Right lobe of liver (tissue), 4 donors: ENCODE results near the gene ITSN1.

Source experiments
- CTCF ChIP-seq, 4 donors: fragments of 200-600 bp in 3 of 4; fragments of 450-650 bp in 1 of 4; IDR thresholded peaks; one replicate each; pipeline versions ENCODE4 v1.5.1 to v1.8.0; 2016 to 2022; ENCODE audit warnings: antibody characterized with exemption in 4 of 4, mild to moderate bottlenecking in 2 of 4
- POLR2A ChIP-seq: fragments of 450-650 bp; IDR thresholded peaks from one replicate; pipeline ENCODE4 v1.6.1; 2017; ENCODE audit warnings: antibody characterized with exemption, mild to moderate bottlenecking
- donor health status: DM: no; HTN: no; CAD: no.
- donor health status: DM: no; HTN: no; CAD: no.
- donor health status: DM: no; HTN: yes; CAD: no.

- TF ChIP-seq POLR2A (no peak), CTCF (IDR thresholded peaks at IDR 0.05) (no peak)
These were observed 203.8 kb downstream of the ITSN1 start for GRCh38 chr21:33846141-33846540.
